IPS-20b (cell line): ENCODE data around the gene FLT3LG.
"Not testable (repeated sequence)": the region's sequence is repeated elsewhere in the genome, so short reads cannot be mapped to it uniquely, and the experiment has no call there.

ENCODE experiments used
- H3K27ac ChIP-seq: one replicate; pipeline ENCODE4 v1.5.1; 2013; ENCODE audit warnings: low read length
- H3K27me3 ChIP-seq: 2 replicates; pipeline ENCODE4 v1.6.1; 2013; ENCODE audit warnings: mild to moderate bottlenecking, low read length, inconsistent platforms; ENCODE audit not compliant: insufficient read depth
- H3K36me3 ChIP-seq: 2 replicates; pipeline ENCODE4 v1.6.1; 2013; ENCODE audit warnings: low read depth, mild to moderate bottlenecking, inconsistent platforms, low read length, moderate library complexity; ENCODE audit not compliant: insufficient read depth
- H3K4me1 ChIP-seq: 2 replicates; pipeline ENCODE4 v1.6.1; 2013; ENCODE audit warnings: mild to moderate bottlenecking, control low read depth, inconsistent platforms, low read length, moderate library complexity; ENCODE audit not compliant: insufficient read depth
- H3K4me3 ChIP-seq: 2 replicates; pipeline ENCODE4 v1.5.1; 2013; ENCODE audit warnings: mild to moderate bottlenecking, low read length, inconsistent platforms
- H3K9ac ChIP-seq: 2 replicates; pipeline ENCODE4 v1.6.1; 2013; ENCODE audit warnings: low read depth, mild to moderate bottlenecking, inconsistent platforms, low read length, moderate library complexity
- H3K9me3 ChIP-seq: 2 replicates; pipeline ENCODE4 v1.6.1; 2013; ENCODE audit warnings: mild to moderate bottlenecking, low read depth, low read length, inconsistent platforms; ENCODE audit not compliant: insufficient read depth

The FLT3LG gene

GRCh38 chr19:49441960-49442350, 32.1 kb upstream of the FLT3LG start:
- Histone ChIP-seq H3K9ac (no peak overlapping the region), H3K9me3 (no peaks in the 10 kb centered on the region), H3K27me3 (peaks cover 54% of the 10 kb centered on the region), H3K27ac (no peak overlapping the region), H3K4me1 (peaks cover 13% of the 10 kb centered on the region; the same call in 1 of the 2 replicates), H3K36me3 (peaks cover 8% of the 10 kb centered on the region), H3K4me3 (peak overlapping the region; percentile 66)

- Histone ChIP-seq H3K4me1 (peaks cover 13% of the 10 kb centered on the region; the same call in 1 of the 2 replicates), H3K9ac (no peak overlapping the region), H3K9me3 (no peaks in the 10 kb centered on the region), H3K4me3 (peak overlapping the region; percentile 66), H3K27me3 (peaks cover 50% of the 10 kb centered on the region), H3K27ac (no peak overlapping the region), H3K36me3 (peaks cover 11% of the 10 kb centered on the region)
These were observed 31.7 kb upstream of the FLT3LG start for GRCh38 chr19:49442354-49442753.

GRCh38 chr19:49442771-49443365, 31.1 kb upstream of the FLT3LG start:
- Histone ChIP-seq H3K9me3 (no peaks in the 10 kb centered on the region), H3K4me3 (peak overlapping the region; percentile 84), H3K36me3 (peaks cover 14% of the 10 kb centered on the region), H3K27ac (no peak overlapping the region), H3K4me1 (peaks cover 13% of the 10 kb centered on the region; the same call in 1 of the 2 replicates), H3K27me3 (peaks cover 45% of the 10 kb centered on the region), H3K9ac (peak overlapping the region; percentile 72; the same call in 1 of the 2 replicates)

- peaks cover 13% of the 10 kb centered on the region; the same call in 1 of the 2 replicates for H3K4me1 ChIP-seq
- no peaks in the 10 kb centered on the region for H3K9me3 ChIP-seq
- H3K36me3 ChIP-seq, result peaks cover 21% of the 10 kb centered on the region
- peak overlapping the region; percentile 84 for H3K4me3 ChIP-seq
- H3K9ac ChIP-seq, result peak overlapping the region; percentile 72; the same call in 1 of the 2 replicates
- H3K27me3 ChIP-seq, result peaks cover 38% of the 10 kb centered on the region
- no peak overlapping the region for H3K27ac ChIP-seq
These were observed 30.5 kb upstream of the FLT3LG start for GRCh38 chr19:49443366-49444099.

- H3K9me3 ChIP-seq, H3K4me3 ChIP-seq, H3K9ac ChIP-seq, H3K27ac ChIP-seq: not testable (repeated sequence)
- Histone ChIP-seq H3K4me1 (peaks cover 13% of the 10 kb centered on the region; the same call in 1 of the 2 replicates), H3K27me3 (peaks cover 32% of the 10 kb centered on the region), H3K36me3 (peaks cover 27% of the 10 kb centered on the region)
These were observed 29.8 kb upstream of the FLT3LG start for GRCh38 chr19:49444100-49444700.

- Histone ChIP-seq H3K4me3 (no peak overlapping the region), H3K27ac (no peak overlapping the region), H3K9ac (no peak overlapping the region), H3K27me3 (peaks cover 14% of the 10 kb centered on the region), H3K36me3 (peaks cover 40% of the 10 kb centered on the region), H3K9me3 (no peaks in the 10 kb centered on the region), H3K4me1 (peaks cover 9% of the 10 kb centered on the region; the same call in 1 of the 2 replicates)
These were observed 28.0 kb upstream of the FLT3LG start for GRCh38 chr19:49445997-49446396.

- Histone ChIP-seq H3K4me3 (no peak overlapping the region), H3K4me1 (no peaks in the 10 kb centered on the region), H3K36me3 (peaks cover 40% of the 10 kb centered on the region)
These were observed 26.3 kb upstream of the FLT3LG start for GRCh38 chr19:49447485-49448431.

DNA sequence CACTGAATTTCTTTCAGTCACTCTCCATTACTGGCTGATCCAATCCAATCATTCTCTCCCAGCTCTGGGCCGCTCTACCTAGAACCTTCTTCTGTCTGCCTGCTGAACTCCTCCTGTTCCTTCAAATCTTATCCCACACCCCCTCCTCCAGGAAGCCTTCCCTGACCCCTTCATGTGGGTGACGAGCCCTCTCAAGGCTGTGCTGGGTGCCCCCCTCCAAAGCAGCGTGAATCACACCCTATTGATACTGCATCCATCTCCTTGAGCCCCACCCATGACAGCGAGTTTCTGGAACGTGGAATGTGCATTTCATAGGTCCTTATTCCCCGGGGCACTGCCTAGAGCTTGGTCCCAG, 25.6 kb upstream of the FLT3LG start:
- Histone ChIP-seq H3K4me3 (no peak overlapping the region), H3K27ac (no peak overlapping the region), H3K9me3 (no peaks in the 10 kb centered on the region), H3K4me1 (no peaks in the 10 kb centered on the region), H3K36me3 (peaks cover 40% of the 10 kb centered on the region), H3K27me3 (no peaks in the 10 kb centered on the region), H3K9ac (no peak overlapping the region)

More at GRCh38 chr19:49447485-49448431, 26.3 kb upstream of the FLT3LG start:
- Histone ChIP-seq H3K9ac (no peak overlapping the region), H3K9me3 (no peaks in the 10 kb centered on the region), H3K27ac (no peak overlapping the region), H3K27me3 (no peaks in the 10 kb centered on the region)

- Histone ChIP-seq H3K4me3 (peak overlapping the region; percentile 80), H3K4me1 (no peaks in the 10 kb centered on the region), H3K9ac (peak overlapping the region; percentile 95; the same call in 1 of the 2 replicates), H3K9me3 (no peaks in the 10 kb centered on the region), H3K36me3 (peaks cover 40% of the 10 kb centered on the region), H3K27me3 (no peaks in the 10 kb centered on the region), H3K27ac (no peak overlapping the region)
These were observed 23.6 kb upstream of the FLT3LG start for GRCh38 chr19:49450405-49450804.

DNA sequence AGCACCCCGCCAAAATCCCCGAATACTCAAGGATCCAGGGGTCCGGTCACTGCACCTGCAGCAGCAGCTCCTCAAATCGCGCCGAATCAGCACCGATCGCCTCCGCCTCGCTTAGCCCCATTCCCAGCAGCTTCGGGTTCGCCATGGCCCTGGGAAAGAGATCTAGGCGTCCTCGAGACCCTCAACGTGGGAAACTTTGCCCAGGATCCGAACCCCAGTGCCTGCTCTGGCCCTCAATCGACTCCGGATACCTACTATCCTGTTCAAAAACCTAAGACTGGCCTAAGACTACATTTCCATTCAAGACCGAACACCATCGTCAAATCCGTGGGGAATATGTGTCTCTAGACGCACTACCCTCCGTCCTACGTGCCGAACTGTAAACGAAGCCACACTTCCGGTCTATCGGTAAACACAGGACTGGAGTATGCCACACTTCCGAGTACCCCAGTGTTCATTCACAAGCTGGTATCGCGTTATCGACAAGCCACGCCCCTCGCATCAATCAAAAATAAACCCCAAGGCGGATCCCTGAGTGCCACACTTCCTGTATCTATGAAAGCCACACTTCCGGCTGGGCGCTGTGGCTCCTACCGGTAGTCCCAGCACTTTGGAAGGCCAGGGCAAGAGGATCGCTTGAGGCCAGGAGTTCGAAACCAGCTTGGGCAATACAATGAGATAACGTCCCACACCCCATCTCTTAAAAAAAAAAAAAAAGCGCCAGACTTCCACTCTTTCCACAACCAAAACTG, 22.4 kb upstream of the FLT3LG start, which contains the start of gene PIH1D1:
TSS of gene PIH1D1 (minus strand) at position 385 of the 752 bp plus-strand sequence. CDS start at position 145, 240 bp downstream.
- Histone ChIP-seq H3K4me1 (no peaks in the 10 kb centered on the region), H3K27me3 (no peaks in the 10 kb centered on the region), H3K36me3 (peaks cover 45% of the 10 kb centered on the region), H3K4me3 (peak within 1 kb of the TSS; percentile 99), H3K9ac (peak within 1 kb of the TSS; percentile 100), H3K27ac (peak within 1 kb of the TSS; percentile 100), H3K9me3 (no peaks in the 10 kb centered on the region)
